GM12801 (cell line): ENCODE measurements around the gene MAOA.

ENCODE experiments used
- CTCF ChIP-seq: IDR thresholded peaks from one replicate; pipeline ENCODE4 v1.5.1; 2011; ENCODE audit warnings: control low read depth; ENCODE audit not compliant: insufficient read length; ENCODE audit errors: extremely low read depth

The MAOA gene

GRCh38 chrX:43656005-43656494 lies at the start of gene MAOA:
Gene MAOA (plus strand): TSS chrX:43656299. CDS start chrX:43656342, 43 bp downstream.
- TF ChIP-seq CTCF: no peak

GRCh38 chrX:43612400-43612799 lies 43.7 kb upstream of the MAOA start:
- TF ChIP-seq CTCF: no peak

GRCh38 chrX:43615660-43616059 lies 40.4 kb upstream of the MAOA start:
- TF ChIP-seq CTCF: no peak

GRCh38 chrX:43618366-43619205 lies 37.5 kb upstream of the MAOA start:
- TF ChIP-seq CTCF: no peak

- no peak for TF ChIP-seq CTCF
Measured at GRCh38 chrX:43627147-43627546, 29.0 kb upstream of the MAOA start.

- TF ChIP-seq CTCF: no peak
Measured at GRCh38 chrX:43627669-43628068, 28.4 kb upstream of the MAOA start.

- TF ChIP-seq CTCF: no peak
Measured at GRCh38 chrX:43629229-43629628, 26.9 kb upstream of the MAOA start.
